Measurements from ENCODE around the gene GALNT9. TPM values are rescaled to one million over a fixed set of nuclear protein-coding genes. Genes with fewer than 3 reads are reported as not detected.

Gene GALNT9
- total and polyA plus RNA-seq, 7 experiments from 2014 or later = not detected

DNA sequence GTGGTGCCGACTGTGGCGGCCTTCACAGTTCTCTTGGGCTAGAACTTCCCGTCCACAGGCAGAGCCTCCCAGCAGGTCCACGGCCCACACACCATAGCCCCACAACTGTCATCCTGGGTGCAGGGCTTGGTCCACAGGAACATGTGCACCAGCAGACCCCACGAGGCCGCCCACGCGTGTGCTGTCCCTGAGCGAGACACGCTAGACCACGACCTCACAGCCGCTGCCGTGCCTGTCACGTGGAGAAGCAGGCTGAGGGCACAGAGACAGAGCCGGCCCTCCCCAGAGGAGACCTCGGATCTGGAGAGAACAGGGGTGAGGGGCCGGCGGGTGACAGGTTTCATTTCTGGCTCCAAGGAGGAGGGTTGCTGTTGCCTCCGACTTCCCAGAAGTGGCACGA lies 8.9 kb upstream of the GALNT9 start:
- Mint-ChIP-seq H3K4me3 (no peak overlapping the region), H3K27ac (no peak overlapping the region), H3K4me1 (peaks cover 0 to 10% (median 9%) of the 10 kb centered on the region in 7 donors), H3K36me3 (no peaks in the 10 kb centered on the region), H3K9me3 (peaks cover 0 to 13% (median 0%) of the 10 kb centered on the region in 11 donors), H3K27me3 (peaks cover 5 to 41% (median 21%) of the 10 kb centered on the region in 5 donors)
- H3K36me3 ChIP-seq (ENCODE audit: control insufficient read depth in 2 of 3, insufficient read depth in 3 of 3, low read length in 3 of 3) = no peaks in the 10 kb centered on the region
- intact Hi-C loops (cut with micrococcal nuclease) = no loop called here
- H3K27ac ChIP-seq (ENCODE audit: low read depth, low read length) = no peak overlapping the region
- H3K4me1 ChIP-seq (ENCODE audit: control insufficient read depth in 2 of 2, insufficient read depth in 2 of 2, low read length in 2 of 2) = no peaks in the 10 kb centered on the region
- CTCF ChIA-PET = no interaction called here
- ATAC-seq = no peak
- no peak for DNase-seq
- no peak overlapping the region for H3K4me3 ChIP-seq (ENCODE audit: low read length)
- POLR2A ChIA-PET = no interaction called here
- no peaks in the 10 kb centered on the region for H3K9me3 ChIP-seq (ENCODE audit: control insufficient read depth in 2 of 3, low read length in 3 of 3)
- no peaks in the 10 kb centered on the region for H3K27me3 ChIP-seq (ENCODE audit: control insufficient read depth in 2 of 2, insufficient read depth in 2 of 2, low read length in 2 of 2)

DNA sequence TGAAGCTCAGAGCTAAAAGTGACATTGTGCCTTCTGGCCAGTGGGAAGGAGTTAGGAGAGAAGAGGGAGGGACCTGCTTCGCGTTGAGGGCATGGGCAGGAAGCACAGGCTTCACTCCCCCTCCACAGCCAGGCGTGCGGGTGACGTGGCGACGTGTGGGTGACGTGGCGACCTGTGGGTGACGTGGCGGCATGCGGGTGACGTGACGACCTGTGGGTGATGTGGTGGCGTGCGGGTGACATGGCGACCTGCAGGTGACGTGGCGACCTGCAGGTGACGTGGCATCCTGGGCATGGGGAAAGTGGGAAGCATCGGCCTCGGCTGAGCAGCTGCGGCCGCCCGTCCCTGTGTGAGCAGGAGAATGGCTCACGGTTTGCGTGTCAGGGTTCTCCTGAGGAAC lies 8.2 kb upstream of the GALNT9 start:
- intact Hi-C loops (cut with micrococcal nuclease) = no loop called here
- ChIA-PET CTCF (no interaction called here), POLR2A (no interaction called here)
- DNase-seq = no peak
- no peaks in the 10 kb centered on the region for H3K36me3 ChIP-seq (ENCODE audit: control insufficient read depth in 2 of 3, insufficient read depth in 3 of 3, low read length in 3 of 3)
- peaks cover 0 to 33% (median 17%) of the 10 kb centered on the region in 5 donors for H3K27me3 Mint-ChIP-seq
- no peak overlapping the region for H3K27ac ChIP-seq (ENCODE audit: low read depth, low read length)
- no peak overlapping the region for H3K27ac Mint-ChIP-seq
- H3K9me3 Mint-ChIP-seq = peaks cover 0 to 7% (median 0%) of the 10 kb centered on the region in 11 donors
- no peaks in the 10 kb centered on the region for H3K27me3 ChIP-seq (ENCODE audit: control insufficient read depth in 2 of 2, insufficient read depth in 2 of 2, low read length in 2 of 2)
- no peak overlapping the region for H3K4me3 ChIP-seq (ENCODE audit: low read length)
- no peak overlapping the region for H3K4me3 Mint-ChIP-seq
- H3K4me1 Mint-ChIP-seq = peaks cover 0 to 4% (median 2%) of the 10 kb centered on the region in 7 donors
- ATAC-seq = no peak
- no peaks in the 10 kb centered on the region for H3K4me1 ChIP-seq (ENCODE audit: control insufficient read depth in 2 of 2, insufficient read depth in 2 of 2, low read length in 2 of 2)
- H3K9me3 ChIP-seq (ENCODE audit: control insufficient read depth in 2 of 3, low read length in 3 of 3) = no peaks in the 10 kb centered on the region
- no peaks in the 10 kb centered on the region for H3K36me3 Mint-ChIP-seq

DNA sequence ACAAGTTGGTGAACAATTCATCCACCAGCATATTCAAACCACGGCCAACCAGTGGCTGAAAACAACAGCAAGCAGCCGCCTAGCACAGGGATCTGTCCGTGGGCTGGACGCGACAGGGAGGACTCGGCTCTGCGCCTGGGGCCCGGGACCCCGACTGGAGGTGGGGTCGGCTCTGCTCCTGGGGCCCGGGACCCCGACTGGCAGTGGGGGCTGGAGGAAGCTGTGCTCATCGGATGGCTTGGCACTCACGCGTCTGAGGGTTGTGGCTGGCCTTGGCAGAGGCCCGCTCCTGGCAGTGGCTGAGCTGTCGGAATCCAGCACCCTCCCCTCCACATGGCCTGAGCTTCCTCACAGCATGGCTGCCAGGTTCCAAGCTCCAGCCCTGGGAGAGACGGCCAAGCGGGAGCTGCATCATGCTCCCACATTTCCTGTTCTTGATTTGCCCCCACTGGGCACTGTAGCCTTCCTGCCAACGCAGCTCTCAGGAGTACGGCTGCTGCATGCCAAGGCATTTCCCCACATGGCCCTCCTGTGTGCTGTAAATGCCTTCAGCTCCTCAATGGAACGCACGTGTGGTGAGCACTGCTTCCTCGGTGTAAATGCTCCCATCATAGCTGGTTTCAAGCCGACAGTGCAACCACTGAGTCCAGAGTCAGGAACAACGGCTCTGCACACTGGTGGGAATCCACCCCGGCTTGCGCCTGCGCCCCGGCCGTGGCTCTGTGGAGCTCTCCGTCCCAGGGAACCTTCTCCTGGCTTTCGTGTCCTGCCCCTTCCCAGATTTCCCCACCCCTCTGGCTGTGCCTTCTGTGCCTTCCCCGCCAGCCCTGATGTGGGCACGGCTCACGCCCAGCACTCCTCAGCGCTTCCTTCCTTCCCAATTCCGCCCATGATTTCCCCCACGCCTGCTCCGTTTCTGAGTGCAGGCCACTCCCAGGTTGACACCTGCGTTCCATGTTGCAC lies 7.3 kb upstream of the GALNT9 start:
- H3K36me3 Mint-ChIP-seq = peaks cover 0 to 4% (median 0%) of the 10 kb centered on the region in 5 donors
- ATAC-seq (no peak), DNase-seq (no peak)
- H3K4me3 ChIP-seq (ENCODE audit: low read length) = no peak overlapping the region
- no peaks in the 10 kb centered on the region for H3K9me3 ChIP-seq (ENCODE audit: control insufficient read depth in 2 of 3, low read length in 3 of 3)
- H3K4me3 Mint-ChIP-seq = no peak overlapping the region
- H3K4me1 Mint-ChIP-seq = peaks cover 0 to 4% (median 0%) of the 10 kb centered on the region in 7 donors
- peaks cover 0 to 37% (median 23%) of the 10 kb centered on the region in 5 donors for H3K27me3 Mint-ChIP-seq
- H3K36me3 ChIP-seq (ENCODE audit: control insufficient read depth in 2 of 3, insufficient read depth in 3 of 3, low read length in 3 of 3) = no peaks in the 10 kb centered on the region
- no peaks in the 10 kb centered on the region for H3K27me3 ChIP-seq (ENCODE audit: control insufficient read depth in 2 of 2, insufficient read depth in 2 of 2, low read length in 2 of 2)
- peaks cover 0 to 10% (median 0%) of the 10 kb centered on the region in 11 donors for H3K9me3 Mint-ChIP-seq
- no peaks in the 10 kb centered on the region for H3K4me1 ChIP-seq (ENCODE audit: control insufficient read depth in 2 of 2, insufficient read depth in 2 of 2, low read length in 2 of 2)
- no peak overlapping the region for H3K27ac Mint-ChIP-seq
- intact Hi-C loops (cut with micrococcal nuclease) = no loop called here
- no peak overlapping the region for H3K27ac ChIP-seq (ENCODE audit: low read depth, low read length)
- POLR2A ChIA-PET = no interaction called here
- CTCF ChIA-PET = no interaction called here

DNA sequence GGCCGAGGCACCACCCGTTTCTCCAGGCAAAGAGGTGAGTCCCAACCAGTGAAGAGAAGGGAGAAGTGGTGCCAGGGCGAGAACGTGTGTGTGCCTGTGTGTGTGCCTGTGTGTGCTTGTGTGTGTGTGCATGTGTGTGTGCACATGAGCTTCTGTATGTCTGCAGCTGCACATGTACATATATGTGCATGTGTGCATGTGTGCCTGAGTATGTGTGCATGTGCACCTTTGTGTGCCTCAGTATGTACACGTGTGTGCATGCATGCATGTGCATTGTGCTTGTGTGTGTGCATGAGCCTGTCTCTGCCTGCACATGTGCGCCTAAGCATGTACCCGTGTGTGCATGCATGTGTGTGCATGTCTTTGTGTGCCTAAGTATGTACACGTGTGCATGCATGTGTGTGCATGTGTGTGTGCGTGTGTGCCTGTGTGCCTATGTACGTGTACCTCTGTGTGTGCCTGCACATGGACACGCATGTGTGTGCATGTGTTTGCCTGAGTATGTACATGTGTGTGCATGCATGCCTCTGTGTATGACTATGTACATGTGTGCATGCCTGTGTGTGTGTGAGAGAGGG lies 5.9 kb upstream of the GALNT9 start:
- Mint-ChIP-seq H3K36me3 (peaks cover 0 to 4% (median 3%) of the 10 kb centered on the region in 5 donors), H3K4me1 (peaks cover 0 to 9% (median 6%) of the 10 kb centered on the region in 7 donors), H3K9me3 (peaks cover 0 to 16% (median 2%) of the 10 kb centered on the region in 11 donors), H3K27me3 (peaks cover 8 to 45% (median 36%) of the 10 kb centered on the region in 5 donors), H3K4me3 (no peak overlapping the region), H3K27ac (no peak overlapping the region)
- H3K27ac ChIP-seq (ENCODE audit: low read depth, low read length) = no peak overlapping the region
- H3K36me3 ChIP-seq (ENCODE audit: control insufficient read depth in 2 of 3, insufficient read depth in 3 of 3, low read length in 3 of 3) = no peaks in the 10 kb centered on the region
- no peak overlapping the region for H3K4me3 ChIP-seq (ENCODE audit: low read length)
- peaks cover 0 to 8% of the 10 kb centered on the region in 2 donors for H3K27me3 ChIP-seq (ENCODE audit: control insufficient read depth in 2 of 2, insufficient read depth in 2 of 2, low read length in 2 of 2)
- DNase-seq (no peak), ATAC-seq (no peak)
- ChIA-PET POLR2A (no interaction called here), CTCF (no interaction called here)
- no peaks in the 10 kb centered on the region for H3K9me3 ChIP-seq (ENCODE audit: control insufficient read depth in 2 of 3, low read length in 3 of 3)
- intact Hi-C loops (cut with micrococcal nuclease) = no loop called here
- H3K4me1 ChIP-seq (ENCODE audit: control insufficient read depth in 2 of 2, insufficient read depth in 2 of 2, low read length in 2 of 2) = no peaks in the 10 kb centered on the region

DNA sequence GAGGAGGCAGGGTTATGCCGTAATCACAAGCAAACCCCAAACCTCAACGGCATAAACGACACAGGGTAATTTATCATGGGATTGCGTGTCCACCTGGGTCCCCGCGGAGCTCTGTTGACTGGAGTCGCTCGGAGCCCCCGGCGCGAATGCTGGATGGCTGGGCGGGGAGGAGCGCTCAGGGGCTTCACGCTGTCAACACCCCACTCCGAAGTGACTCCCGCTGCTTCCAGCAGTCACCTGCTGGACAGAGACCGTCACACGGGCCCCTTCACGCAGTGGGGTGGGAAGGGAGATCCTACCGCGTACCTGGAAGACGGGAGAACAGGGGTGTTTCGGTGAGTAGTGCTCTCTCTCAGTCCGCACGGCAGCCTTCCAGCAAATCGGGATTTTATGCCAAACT lies 4.4 kb upstream of the GALNT9 start:
- H3K27ac ChIP-seq (ENCODE audit: low read depth, low read length) = no peak overlapping the region
- no peaks in the 10 kb centered on the region for H3K4me1 ChIP-seq (ENCODE audit: control insufficient read depth in 2 of 2, insufficient read depth in 2 of 2, low read length in 2 of 2)
- Mint-ChIP-seq H3K9me3 (peaks cover 0 to 16% (median 2%) of the 10 kb centered on the region in 11 donors), H3K27me3 (peaks cover 10 to 47% (median 38%) of the 10 kb centered on the region in 5 donors), H3K36me3 (peaks cover 0 to 4% (median 3%) of the 10 kb centered on the region in 5 donors), H3K4me1 (peaks cover 0 to 10% (median 7%) of the 10 kb centered on the region in 7 donors), H3K27ac (no peak overlapping the region), H3K4me3 (no peak overlapping the region)
- no peak for DNase-seq
- ChIA-PET POLR2A (no interaction called here), CTCF (no interaction called here)
- H3K9me3 ChIP-seq (ENCODE audit: control insufficient read depth in 2 of 3, low read length in 3 of 3) = no peaks in the 10 kb centered on the region
- H3K4me3 ChIP-seq (ENCODE audit: low read length) = no peak overlapping the region
- ATAC-seq = no peak
- H3K36me3 ChIP-seq (ENCODE audit: control insufficient read depth in 2 of 3, insufficient read depth in 3 of 3, low read length in 3 of 3) = no peaks in the 10 kb centered on the region
- peaks cover 0 to 11% of the 10 kb centered on the region in 2 donors for H3K27me3 ChIP-seq (ENCODE audit: control insufficient read depth in 2 of 2, insufficient read depth in 2 of 2, low read length in 2 of 2)
- intact Hi-C loops (cut with micrococcal nuclease) = no loop called here

DNA sequence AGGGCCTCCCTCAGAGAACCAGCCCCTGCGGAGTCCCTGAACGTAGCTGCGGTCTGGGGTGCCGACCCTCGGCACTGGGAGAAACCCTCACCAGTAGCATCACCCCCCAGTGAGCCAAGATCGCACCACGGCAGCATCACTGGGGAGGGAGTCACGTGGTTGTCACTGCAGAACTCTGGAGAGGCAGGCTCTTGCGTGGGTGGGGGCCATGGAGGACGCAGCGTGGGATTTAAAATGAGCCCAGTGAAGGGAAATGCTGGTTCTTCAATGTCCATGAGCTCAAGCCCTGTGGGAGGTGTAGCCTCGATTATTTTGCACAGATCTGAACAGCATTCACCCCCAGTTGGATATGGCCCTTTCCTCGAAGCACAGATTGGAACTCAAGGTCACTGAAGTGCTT lies 3.9 kb upstream of the GALNT9 start:
- peaks cover 0 to 16% (median 2%) of the 10 kb centered on the region in 11 donors for H3K9me3 Mint-ChIP-seq
- no peak for DNase-seq
- peaks cover 0 to 4% (median 3%) of the 10 kb centered on the region in 5 donors for H3K36me3 Mint-ChIP-seq
- intact Hi-C loops (cut with micrococcal nuclease) = no loop called here
- H3K27me3 Mint-ChIP-seq = peaks cover 14 to 50% (median 41%) of the 10 kb centered on the region in 5 donors
- Histone ChIP-seq H3K9me3 (ENCODE audit: control insufficient read depth in 2 of 3, low read length in 3 of 3) (no peaks in the 10 kb centered on the region), H3K4me3 (ENCODE audit: low read length) (no peak overlapping the region), H3K27ac (ENCODE audit: low read depth, low read length) (no peak overlapping the region), H3K27me3 (ENCODE audit: control insufficient read depth in 2 of 2, insufficient read depth in 2 of 2, low read length in 2 of 2) (peaks cover 0 to 11% of the 10 kb centered on the region in 2 donors), H3K36me3 (ENCODE audit: control insufficient read depth in 2 of 3, insufficient read depth in 3 of 3, low read length in 3 of 3) (no peaks in the 10 kb centered on the region), H3K4me1 (ENCODE audit: control insufficient read depth in 2 of 2, insufficient read depth in 2 of 2, low read length in 2 of 2) (peaks cover 0 to under 1% of the 10 kb centered on the region in 2 donors)
- H3K4me1 Mint-ChIP-seq = peaks cover 0 to 11% (median 8%) of the 10 kb centered on the region in 7 donors
- ATAC-seq = no peak
- ChIA-PET CTCF (no interaction called here), POLR2A (no interaction called here)
- no peak overlapping the region for H3K4me3 Mint-ChIP-seq
- no peak overlapping the region for H3K27ac Mint-ChIP-seq

All from naive thymus-derived CD4-positive, alpha-beta T cell (primary cell).